ENCODE data around the gene STN1. TPM values are rescaled to one million over a fixed set of nuclear protein-coding genes. Genes with fewer than 3 reads are reported as not detected.

STN1 gene
- total RNA-seq, 1 donor from 2014 or later, result 23.6 TPM

DNA sequence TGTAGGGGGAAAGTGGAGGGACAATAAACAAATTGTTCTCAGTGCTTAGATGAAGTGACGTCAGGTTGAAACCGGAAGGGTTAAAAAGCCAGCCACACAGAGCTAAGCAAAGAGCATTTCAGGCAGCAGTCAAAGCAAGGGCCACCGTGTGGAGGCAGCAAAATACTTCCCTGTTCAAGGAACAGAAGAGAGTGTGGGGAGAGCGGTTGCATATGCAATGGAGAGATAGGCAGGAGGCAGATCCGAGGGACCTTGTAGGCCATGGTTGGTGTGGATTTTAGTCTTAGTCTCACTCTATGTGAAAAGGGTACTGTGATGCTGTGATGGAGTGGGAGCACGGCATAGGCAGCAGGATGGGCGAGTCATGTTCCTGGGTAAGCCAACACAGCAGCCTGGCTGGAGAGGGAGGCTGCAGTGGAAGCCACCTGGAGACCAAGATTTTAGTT, 3.8 kb upstream of the STN1 start:
- H3K4me1 Mint-ChIP-seq, result peaks cover 12% of the 10 kb centered on the region
- no peak overlapping the region for H3K4me3 Mint-ChIP-seq
- no peaks in the 10 kb centered on the region for H3K27me3 Mint-ChIP-seq
- intact Hi-C loops (cut with micrococcal nuclease), result no loop called here
- no peaks in the 10 kb centered on the region for H3K36me3 Mint-ChIP-seq (ENCODE audit: low read depth)
- H3K9me3 Mint-ChIP-seq, result no peaks in the 10 kb centered on the region
- DNase-seq, result peak; percentile 85
- no peak overlapping the region for H3K27ac Mint-ChIP-seq

DNA sequence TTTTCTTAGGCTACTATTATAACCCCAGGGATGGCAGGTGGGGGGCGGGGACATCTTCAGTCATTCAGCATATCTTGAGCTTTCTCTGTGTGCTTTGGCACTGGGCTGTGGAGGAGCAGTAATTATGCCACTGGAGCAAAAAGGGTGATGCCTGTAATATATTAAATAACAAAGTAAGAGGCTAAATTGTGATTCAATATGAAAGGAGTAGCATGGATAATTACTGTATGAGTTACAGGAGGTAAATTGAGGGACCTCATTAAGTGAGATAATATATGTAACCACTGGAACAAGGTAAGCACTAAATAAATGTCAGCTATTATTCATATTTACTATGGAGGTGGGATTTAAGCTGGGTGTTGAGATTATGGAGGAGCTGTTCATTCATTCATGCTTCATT, 3.3 kb upstream of the STN1 start:
- H3K36me3 Mint-ChIP-seq (ENCODE audit: low read depth), result no peaks in the 10 kb centered on the region

DNA sequence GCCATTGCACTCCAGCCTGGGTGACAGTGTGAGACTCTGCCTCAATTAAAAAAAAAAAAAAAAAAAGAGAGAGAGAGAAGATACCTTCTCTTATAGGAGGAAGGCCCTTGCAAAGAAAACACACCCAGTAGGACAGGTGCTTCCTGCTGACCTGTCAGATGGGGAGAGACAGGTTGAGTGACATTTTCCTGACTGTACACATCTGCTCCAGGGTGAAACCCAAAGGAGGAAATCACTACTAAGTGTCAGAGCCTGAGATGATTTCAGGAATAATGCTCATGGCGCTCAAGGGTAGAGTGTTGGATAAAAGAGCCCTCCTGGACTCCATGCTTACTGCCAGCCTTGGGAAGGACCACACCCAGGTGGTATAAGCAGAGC, 1.7 kb upstream of the STN1 start:
- DNase-seq, result no peak
- intact Hi-C loops (cut with micrococcal nuclease), result loop anchor here (2.0 to 10.0 kb wide), 4 partner anchors 47 to 433 kb away; partner anchors contain the start of genes CFAP58, GSTO2, ITPRIP and SLK
- peaks cover 28% of the 10 kb centered on the region for H3K4me1 Mint-ChIP-seq
- H3K27me3 Mint-ChIP-seq, result no peaks in the 10 kb centered on the region
- H3K36me3 Mint-ChIP-seq (ENCODE audit: low read depth), result peaks cover 16% of the 10 kb centered on the region
- H3K4me3 Mint-ChIP-seq, result no peak overlapping the region
- H3K9me3 Mint-ChIP-seq, result no peaks in the 10 kb centered on the region
- no peak overlapping the region for H3K27ac Mint-ChIP-seq

More for the DNA sequence above, 3.3 kb upstream of the STN1 start:
- DNase-seq, result no peak
- Mint-ChIP-seq H3K27ac (no peak overlapping the region), H3K27me3 (no peaks in the 10 kb centered on the region), H3K4me3 (no peak overlapping the region), H3K4me1 (peaks cover 16% of the 10 kb centered on the region), H3K9me3 (no peaks in the 10 kb centered on the region)
- intact Hi-C loops (cut with micrococcal nuclease), result no loop called here

DNA sequence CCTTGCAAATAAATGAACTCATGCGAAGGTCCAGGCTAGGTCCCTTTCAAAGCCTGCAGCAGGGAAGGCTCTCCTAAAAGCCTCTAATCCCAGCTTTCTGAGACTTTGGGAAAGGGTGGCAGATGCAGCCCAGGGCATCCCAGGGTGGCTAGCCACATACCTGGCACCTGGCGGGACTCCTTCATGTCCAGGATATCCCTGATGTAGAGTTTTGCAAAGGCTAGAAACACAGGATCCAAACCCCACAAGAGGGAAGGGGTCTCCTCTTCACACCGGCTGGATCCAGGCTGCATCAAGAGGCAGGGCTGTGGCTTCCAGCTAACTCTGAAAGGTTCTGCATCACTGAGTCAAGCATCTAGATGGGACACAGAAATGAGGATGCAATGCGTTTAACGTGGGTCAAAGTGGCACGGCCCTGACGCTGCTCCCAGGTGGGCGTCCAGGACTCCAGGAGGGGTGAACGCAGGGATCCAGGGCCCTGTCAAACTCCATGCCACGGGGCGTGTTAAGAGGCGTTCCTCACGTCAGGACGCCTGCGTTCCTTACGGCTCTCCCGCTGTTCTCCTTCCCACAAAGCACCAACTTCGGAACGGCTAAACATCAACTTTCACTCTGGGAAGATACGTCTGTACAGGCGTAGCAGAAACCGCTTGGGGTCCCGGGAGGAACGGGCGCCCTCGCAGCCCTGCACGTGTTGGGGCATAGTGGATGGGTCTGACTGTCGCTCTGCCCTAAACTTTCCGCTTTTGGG, 507 bp downstream of the STN1 start:
- Mint-ChIP-seq H3K36me3 (ENCODE audit: low read depth) (peaks cover 26% of the 10 kb centered on the region), H3K27ac (peak overlapping the region; percentile 97), H3K4me1 (peaks cover 40% of the 10 kb centered on the region), H3K9me3 (no peaks in the 10 kb centered on the region), H3K27me3 (no peaks in the 10 kb centered on the region), H3K4me3 (peak overlapping the region; percentile 97)
- intact Hi-C loops (cut with micrococcal nuclease), result loop anchor here (1.0 to 10.0 kb wide), 7 partner anchors 9 to 435 kb away; partner anchors contain the start of genes CFAP58, GSTO2, ITPRIP and SLK
- no peak for DNase-seq

DNA sequence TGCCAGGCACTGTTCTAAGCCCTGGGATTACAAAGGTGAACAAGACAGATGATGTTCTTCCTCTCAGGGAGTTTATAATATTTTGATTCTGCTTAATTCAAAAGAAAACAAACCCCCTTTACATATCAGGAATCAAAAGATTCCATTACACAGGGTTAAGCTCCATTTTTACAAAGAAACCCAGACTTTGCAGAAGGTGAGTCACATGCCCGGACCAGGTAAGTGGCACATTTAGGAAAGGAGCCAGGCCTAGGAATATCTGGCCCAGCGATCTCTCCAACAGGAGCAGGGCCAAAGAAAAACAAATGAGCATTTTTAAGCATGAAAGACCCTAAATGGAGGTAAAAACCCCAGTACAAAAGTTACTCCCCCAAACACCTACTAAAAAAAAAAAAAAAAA, 1.1 kb downstream of the STN1 start:
- Mint-ChIP-seq H3K4me1 (peaks cover 45% of the 10 kb centered on the region), H3K4me3 (peak overlapping the region; percentile 97), H3K27me3 (no peaks in the 10 kb centered on the region), H3K36me3 (ENCODE audit: low read depth) (peaks cover 28% of the 10 kb centered on the region), H3K27ac (peak overlapping the region; percentile 78), H3K9me3 (no peaks in the 10 kb centered on the region)
- DNase-seq, result no peak
- intact Hi-C loops (cut with micrococcal nuclease), result loop anchor here (5.0 to 10.0 kb wide), 3 partner anchors 350 to 435 kb away; partner anchors contain the start of genes CFAP58, GSTO2 and ITPRIP

DNA sequence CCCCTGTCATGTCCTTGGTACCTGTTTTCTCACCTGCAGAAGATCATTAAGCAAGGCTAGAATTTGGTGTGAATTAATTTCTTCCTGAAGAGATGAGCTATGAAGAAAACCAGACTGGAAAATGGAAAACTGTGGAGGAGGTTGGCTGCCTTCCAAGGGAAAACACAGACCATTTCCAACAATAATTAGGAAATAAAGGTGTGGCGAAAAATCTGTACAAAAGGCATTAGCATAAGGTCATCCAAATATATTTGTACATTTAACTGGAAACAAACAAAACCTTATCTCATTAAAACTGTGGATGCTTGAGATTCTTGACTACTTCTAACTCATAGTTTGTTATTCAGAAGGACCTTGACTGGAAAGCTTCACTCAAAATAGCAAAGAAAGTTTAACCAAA, 1.7 kb downstream of the STN1 start:
- intact Hi-C loops (cut with micrococcal nuclease), result loop anchor here (5.0 to 10.0 kb wide), 3 partner anchors 351 to 436 kb away; partner anchors contain the start of genes CFAP58, GSTO2 and ITPRIP

DNA sequence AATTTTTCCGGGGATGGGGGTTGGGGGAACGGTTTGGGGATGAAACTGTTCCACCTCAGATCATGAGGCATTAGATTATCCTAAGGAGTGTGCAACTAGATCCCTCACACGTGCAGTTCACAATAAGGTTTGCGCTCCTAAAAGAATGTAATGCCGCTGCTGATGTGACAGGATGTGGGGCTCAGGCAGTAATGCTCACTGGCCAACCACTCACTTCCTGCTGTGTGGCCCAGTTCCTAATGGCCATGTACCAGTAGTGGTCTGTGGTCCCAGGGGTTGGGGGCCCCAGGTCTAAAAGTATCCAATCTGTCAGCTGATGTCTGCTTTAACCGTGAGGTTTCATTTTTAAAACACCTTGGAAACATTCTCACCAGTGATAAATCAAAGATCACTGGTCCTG, 2.2 kb downstream of the STN1 start:
- Mint-ChIP-seq H3K4me1 (peaks cover 54% of the 10 kb centered on the region), H3K27me3 (no peaks in the 10 kb centered on the region), H3K4me3 (peak overlapping the region; percentile 97), H3K27ac (peak overlapping the region; percentile 77), H3K36me3 (ENCODE audit: low read depth) (peaks cover 28% of the 10 kb centered on the region), H3K9me3 (no peaks in the 10 kb centered on the region)
- intact Hi-C loops (cut with micrococcal nuclease), result loop anchor here (5.0 to 10.0 kb wide), 3 partner anchors 352 to 437 kb away; partner anchors contain the start of genes CFAP58, GSTO2 and ITPRIP
- DNase-seq, result peak; percentile 81

More for the DNA sequence above, 1.7 kb downstream of the STN1 start:
- Mint-ChIP-seq H3K27me3 (no peaks in the 10 kb centered on the region), H3K9me3 (no peaks in the 10 kb centered on the region), H3K27ac (peak overlapping the region; percentile 77), H3K4me1 (peaks cover 51% of the 10 kb centered on the region), H3K36me3 (ENCODE audit: low read depth) (peaks cover 28% of the 10 kb centered on the region), H3K4me3 (peak overlapping the region; percentile 97)
- DNase-seq, result no peak

DNA sequence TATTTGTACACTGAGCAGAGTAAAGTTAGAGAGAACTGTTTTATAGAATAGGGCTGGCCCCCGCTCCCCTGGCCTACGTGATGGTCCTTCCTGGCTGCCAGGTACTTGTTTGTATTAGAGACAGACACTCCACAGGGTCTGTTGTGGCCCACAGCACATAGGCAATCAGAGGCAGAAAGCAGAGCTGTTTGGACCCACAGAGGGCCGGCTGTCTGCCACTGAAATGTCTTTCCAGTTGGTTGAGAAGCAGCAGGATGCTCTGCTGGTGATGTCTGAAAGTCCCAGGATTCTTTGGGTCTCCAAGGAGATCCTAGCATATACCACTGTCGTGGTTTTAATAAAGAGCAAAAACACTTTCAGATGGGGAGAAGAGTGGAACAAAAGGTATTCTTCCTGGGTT, 5.2 kb downstream of the STN1 start:
- Mint-ChIP-seq H3K27me3 (no peaks in the 10 kb centered on the region), H3K36me3 (ENCODE audit: low read depth) (peaks cover 31% of the 10 kb centered on the region), H3K9me3 (no peaks in the 10 kb centered on the region), H3K4me3 (peak overlapping the region; percentile 43), H3K4me1 (peaks cover 70% of the 10 kb centered on the region), H3K27ac (peak overlapping the region; percentile 86)
- no peak for DNase-seq
- intact Hi-C loops (cut with micrococcal nuclease), result loop anchor here (10.0 kb wide), 1 partner anchor 422 kb away; the partner anchor contains the start of gene ITPRIP

DNA sequence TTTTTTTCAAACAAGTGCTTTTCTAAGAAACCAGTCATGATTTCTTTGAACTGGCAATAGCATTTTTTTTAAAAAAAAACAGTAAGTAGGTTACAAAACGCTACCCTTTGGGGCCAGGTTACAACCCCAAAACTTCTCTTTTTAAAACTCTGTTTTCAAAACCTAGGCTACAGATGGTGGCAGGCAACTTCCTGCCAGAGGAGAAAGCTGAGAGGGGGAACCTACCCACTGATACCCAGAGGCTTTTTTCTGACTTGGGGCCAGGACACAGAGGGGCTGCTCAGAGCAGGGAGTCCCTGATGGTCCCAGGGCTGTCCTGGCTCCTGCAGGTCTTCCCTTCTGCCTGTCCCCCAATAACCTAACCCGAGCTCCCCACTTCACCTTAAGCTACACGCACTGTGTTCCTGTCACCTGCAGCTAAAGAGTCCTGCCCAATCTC, 6.9 kb downstream of the STN1 start:
- Mint-ChIP-seq H3K27me3 (no peaks in the 10 kb centered on the region), H3K27ac (peak overlapping the region; percentile 94), H3K4me3 (peak overlapping the region; percentile 72), H3K36me3 (ENCODE audit: low read depth) (peaks cover 29% of the 10 kb centered on the region), H3K4me1 (peaks cover 59% of the 10 kb centered on the region), H3K9me3 (no peaks in the 10 kb centered on the region)
- peak; percentile 91 for DNase-seq
- intact Hi-C loops (cut with micrococcal nuclease), result loop anchor here (10.0 kb wide), 1 partner anchor 424 kb away; the partner anchor contains the start of gene ITPRIP

DNA sequence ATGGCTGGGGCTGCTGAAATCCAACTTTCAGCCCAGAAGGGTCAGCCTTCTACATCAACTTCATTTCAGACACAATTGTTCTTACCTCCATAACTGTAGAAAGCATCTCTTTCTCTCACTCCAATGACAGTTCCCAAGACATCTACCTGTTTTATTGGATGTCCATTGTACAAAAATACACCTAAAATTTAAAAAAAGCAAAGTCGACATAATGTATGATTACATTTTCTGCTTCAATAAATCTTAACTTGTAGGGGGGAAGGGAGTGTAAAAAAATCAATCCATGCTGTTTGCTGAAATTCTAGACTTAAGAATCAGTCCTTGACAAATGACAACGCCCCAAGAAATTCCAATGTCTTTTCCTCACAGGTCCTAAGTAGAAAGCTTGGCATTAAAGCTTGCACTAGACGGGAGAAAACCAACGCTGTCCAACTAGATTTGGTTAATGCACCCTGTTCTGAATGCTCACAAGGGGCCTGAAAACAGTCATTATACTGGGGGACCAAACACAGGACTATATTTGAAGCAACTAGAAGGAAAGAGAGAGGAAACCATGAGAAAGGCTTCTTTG, 7.5 kb downstream of the STN1 start:
- Mint-ChIP-seq H3K27me3 (no peaks in the 10 kb centered on the region), H3K4me3 (peak overlapping the region; percentile 72), H3K4me1 (peaks cover 57% of the 10 kb centered on the region), H3K27ac (peak overlapping the region; percentile 94), H3K36me3 (ENCODE audit: low read depth) (peaks cover 24% of the 10 kb centered on the region), H3K9me3 (no peaks in the 10 kb centered on the region)
- intact Hi-C loops (cut with micrococcal nuclease), result loop anchor here (10.0 kb wide), 1 partner anchor 424 kb away; the partner anchor contains the start of gene ITPRIP
- no peak for DNase-seq

DNA sequence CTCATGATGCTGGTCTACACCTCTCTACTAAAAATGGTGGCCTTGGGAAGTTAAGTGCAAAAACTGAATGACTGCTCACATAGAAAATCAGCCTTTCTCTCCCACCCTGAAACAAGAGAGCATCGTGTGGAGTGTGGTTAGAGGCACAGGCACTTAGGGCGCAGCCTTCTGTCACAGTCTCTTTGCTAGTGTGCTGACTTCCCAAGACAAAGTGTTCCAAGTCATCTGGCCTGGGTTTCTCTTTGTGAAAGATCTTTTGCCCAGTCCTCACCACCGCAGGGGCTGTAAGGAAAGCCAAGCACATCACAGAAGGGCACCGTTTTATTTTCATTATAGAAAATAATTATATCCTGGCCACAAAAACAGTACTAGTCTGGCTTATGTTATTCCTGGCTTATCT, 12.5 kb downstream of the STN1 start:
- peak overlapping the region; percentile 15 for H3K27ac Mint-ChIP-seq
- no peak overlapping the region for H3K4me3 Mint-ChIP-seq
- intact Hi-C loops (cut with micrococcal nuclease), result no loop called here
- peaks cover 26% of the 10 kb centered on the region for H3K36me3 Mint-ChIP-seq (ENCODE audit: low read depth)
- H3K27me3 Mint-ChIP-seq, result no peaks in the 10 kb centered on the region
- peaks cover 45% of the 10 kb centered on the region for H3K4me1 Mint-ChIP-seq
- DNase-seq, result no peak
- H3K9me3 Mint-ChIP-seq, result no peaks in the 10 kb centered on the region

DNA sequence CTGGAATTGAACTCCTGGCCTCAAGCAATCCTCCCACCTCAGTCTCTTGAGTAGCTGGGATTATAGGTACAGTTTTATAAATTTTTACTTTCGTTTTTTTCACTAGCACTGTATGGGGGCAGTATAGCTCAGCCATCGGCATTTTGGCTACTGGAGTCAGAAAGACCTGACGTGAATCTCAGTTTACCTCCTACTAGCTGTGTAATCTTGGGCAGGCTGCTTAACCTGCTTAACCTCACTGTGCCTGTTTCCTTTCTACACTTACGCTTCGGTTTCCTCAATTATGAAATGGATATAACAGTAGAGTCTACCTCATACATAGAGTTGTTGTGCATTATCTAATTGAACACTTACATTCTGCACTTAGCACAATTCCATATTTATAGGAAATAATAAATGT, 16.7 kb downstream of the STN1 start:
- intact Hi-C loops (cut with micrococcal nuclease), result no loop called here
- Mint-ChIP-seq H3K9me3 (no peaks in the 10 kb centered on the region), H3K36me3 (ENCODE audit: low read depth) (peaks cover 46% of the 10 kb centered on the region), H3K27me3 (no peaks in the 10 kb centered on the region), H3K4me3 (no peak overlapping the region), H3K27ac (no peak overlapping the region), H3K4me1 (peaks cover 33% of the 10 kb centered on the region)
- no peak for DNase-seq

DNA sequence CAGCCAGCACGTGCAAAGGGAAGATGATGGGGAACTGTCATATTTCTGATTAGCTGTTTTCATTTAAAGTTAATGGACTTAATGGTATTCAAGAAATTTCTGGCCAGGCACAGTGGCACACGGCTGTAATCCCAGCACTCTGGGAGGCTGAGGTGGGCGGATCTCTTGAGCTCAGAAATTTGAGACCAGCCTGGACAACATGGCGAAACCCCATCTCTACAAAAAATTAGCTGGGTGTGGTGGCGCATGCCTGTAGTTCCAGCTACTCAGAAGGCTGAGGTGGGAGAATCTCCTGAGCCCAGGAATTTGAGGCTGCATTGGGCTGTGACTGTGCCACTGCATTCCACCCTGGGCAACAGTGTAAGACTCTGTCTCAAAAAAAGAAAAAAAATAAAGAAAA, 18.7 kb downstream of the STN1 start:
- peaks cover 52% of the 10 kb centered on the region for H3K36me3 Mint-ChIP-seq (ENCODE audit: low read depth)
- DNase-seq, result no peak
- H3K27me3 Mint-ChIP-seq, result no peaks in the 10 kb centered on the region
- intact Hi-C loops (cut with micrococcal nuclease), result no loop called here
- peaks cover 47% of the 10 kb centered on the region for H3K4me1 Mint-ChIP-seq
- no peak overlapping the region for H3K4me3 Mint-ChIP-seq
- no peak overlapping the region for H3K27ac Mint-ChIP-seq
- no peaks in the 10 kb centered on the region for H3K9me3 Mint-ChIP-seq

DNA sequence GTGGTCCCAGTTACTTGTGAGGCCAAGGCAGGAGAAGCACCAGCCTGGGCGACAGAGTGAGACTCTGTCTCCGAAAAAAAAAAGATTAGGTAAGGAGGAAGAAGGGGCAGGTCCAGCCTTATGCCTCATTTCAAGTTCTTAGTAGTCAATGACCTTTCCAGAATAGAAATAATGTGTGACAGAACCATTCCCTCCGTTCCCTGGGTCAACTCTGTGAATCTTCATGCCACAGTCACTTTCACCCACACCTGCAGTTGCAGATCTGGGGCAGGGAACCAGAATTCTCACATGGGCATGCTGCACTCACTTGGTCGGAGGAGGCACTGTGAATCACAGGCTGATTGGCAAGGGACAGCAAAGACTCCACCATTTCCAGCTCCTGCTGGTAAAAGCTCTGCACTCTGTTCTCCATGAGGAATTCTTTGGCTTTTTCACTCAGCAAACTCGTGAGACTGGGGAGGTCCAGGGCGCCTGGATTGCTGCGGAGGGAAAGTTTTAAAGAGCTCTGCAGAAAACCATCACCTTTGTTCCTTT, 20.7 kb downstream of the STN1 start:
- Mint-ChIP-seq H3K27ac (peak overlapping the region; percentile 37), H3K4me1 (peaks cover 51% of the 10 kb centered on the region), H3K9me3 (no peaks in the 10 kb centered on the region), H3K4me3 (no peak overlapping the region), H3K36me3 (ENCODE audit: low read depth) (peaks cover 50% of the 10 kb centered on the region), H3K27me3 (no peaks in the 10 kb centered on the region)
- intact Hi-C loops (cut with micrococcal nuclease), result no loop called here
- no peak for DNase-seq

Measured in activated CD4-positive, alpha-beta T cell treated with anti-CD3 and anti-CD28 coated beads, Interleukin-2, amount 10 ng/mL, durations not matched to agents 24 days and 14 days (primary cell).